NCI-H524 treated with DMSO at 0.1 percent for 48 hours (cell line): Measurements from ENCODE around the gene GPATCH4.
"Not testable (repeated sequence)": the region's sequence is repeated elsewhere in the genome, so short reads cannot be mapped to it uniquely, and the experiment has no call there.

Experiments
- DNase-seq: peaks from one replicate; lab custom pipeline; 2025; lab: John Stamatoyannopoulos, UW

GPATCH4 gene

DNA sequence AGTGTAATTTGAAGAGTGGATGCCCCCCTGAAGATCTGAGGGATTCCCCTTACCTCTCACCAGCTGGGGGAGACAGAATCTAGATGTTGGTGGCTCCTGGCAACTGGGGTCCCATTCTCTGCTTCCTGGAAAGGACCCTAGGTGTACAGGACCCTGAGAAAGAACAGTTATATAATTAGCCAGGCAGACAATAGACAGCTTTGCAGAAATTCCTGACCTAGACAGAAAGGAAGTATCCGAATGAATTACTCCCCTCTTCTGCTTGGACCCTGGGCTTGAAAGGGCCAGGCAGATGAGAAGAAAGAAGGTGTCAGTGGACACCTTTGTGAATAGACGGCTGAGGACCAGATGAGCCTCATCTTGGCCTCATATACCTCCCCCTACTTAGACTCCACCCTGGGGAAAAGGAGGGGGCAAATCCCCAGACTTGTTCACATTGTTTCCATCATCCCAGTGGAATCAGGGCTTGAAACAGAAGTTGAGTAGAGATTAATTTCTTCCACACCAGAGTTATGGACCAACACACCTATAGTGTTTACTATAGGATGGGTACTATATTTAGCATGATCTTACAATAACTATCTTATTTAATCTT is 27.1 kb downstream of the GPATCH4 start:
- DNase-seq, result no peak

- no peak for DNase-seq
Measured at GRCh38 chr1:156572663-156573018, 28.6 kb downstream of the GPATCH4 start.

DNA sequence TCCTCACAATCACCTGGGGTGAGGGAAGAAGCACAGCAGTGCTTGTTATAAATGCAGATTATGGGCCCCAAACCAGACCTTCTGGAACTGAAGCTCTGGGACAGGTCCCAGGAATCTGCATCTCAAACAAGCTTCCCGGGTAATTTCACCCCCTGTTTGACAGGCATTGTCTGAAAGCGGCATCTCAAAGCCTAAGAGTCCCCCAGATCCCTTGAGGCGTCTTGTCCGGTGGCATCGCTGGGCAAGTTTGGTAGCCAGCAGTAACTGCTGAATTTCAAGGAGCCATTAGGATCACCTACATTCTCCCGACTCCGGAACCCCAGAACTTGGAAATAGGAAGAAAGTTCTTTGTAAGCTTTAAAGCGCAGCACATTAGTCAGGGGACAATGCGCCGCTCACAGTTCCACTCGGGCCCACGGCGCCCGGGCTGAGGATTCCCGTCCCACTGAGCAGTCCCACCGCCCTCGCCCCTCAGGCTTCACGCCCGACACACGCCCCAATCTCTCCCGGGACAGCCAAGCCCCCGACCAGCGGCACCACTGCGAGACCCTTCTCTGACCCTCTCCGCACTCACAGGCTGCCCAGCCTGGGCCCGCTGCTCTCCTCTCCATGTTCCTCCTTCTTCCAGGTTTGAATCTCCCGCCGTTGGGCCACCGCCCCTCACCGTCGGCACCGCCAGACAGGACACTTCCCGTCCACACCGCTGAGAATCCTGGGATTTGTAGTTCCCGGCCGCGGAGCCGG is 29.2 kb downstream of the GPATCH4 start, which contains the start of gene IQGAP3:
TSS of gene IQGAP3 (minus strand) at position 647 of the 744 bp plus-strand sequence. CDS start at position 611, 36 bp downstream.
- DNase-seq, result peak; percentile 3

DNA sequence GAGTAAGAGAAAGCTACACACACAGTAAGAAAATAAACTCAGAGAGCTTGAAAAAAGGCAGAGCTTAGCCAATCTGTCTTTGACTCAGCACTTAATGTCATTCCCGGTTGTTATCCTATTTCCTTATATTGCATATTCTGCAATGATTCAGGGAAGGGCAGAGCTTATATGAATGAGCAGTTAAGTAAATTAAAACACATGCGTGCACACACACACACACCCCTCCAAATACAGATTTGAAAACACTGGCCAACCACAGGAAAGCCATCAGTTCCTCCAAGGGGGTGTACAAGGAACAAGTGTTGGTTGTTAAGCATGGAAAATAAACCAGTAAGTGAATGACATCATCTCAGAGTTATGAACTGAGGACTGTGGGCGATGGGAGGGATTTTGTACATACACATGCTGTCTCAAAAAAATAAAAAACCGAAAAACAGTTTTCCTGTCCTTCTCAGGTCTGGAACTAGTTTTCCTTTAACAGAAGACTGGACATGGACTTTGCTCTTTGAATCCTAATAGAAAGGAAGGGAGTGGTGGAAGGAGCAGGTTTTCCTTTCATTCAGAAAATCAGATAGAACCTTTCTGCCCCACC is 29.9 kb downstream of the GPATCH4 start:
- DNase-seq, result no peak

- no peak for DNase-seq
Measured at GRCh38 chr1:156566436-156566835, 34.8 kb downstream of the GPATCH4 start.

- no peak for DNase-seq
Measured at GRCh38 chr1:156565519-156565918, 35.8 kb downstream of the GPATCH4 start.

DNA sequence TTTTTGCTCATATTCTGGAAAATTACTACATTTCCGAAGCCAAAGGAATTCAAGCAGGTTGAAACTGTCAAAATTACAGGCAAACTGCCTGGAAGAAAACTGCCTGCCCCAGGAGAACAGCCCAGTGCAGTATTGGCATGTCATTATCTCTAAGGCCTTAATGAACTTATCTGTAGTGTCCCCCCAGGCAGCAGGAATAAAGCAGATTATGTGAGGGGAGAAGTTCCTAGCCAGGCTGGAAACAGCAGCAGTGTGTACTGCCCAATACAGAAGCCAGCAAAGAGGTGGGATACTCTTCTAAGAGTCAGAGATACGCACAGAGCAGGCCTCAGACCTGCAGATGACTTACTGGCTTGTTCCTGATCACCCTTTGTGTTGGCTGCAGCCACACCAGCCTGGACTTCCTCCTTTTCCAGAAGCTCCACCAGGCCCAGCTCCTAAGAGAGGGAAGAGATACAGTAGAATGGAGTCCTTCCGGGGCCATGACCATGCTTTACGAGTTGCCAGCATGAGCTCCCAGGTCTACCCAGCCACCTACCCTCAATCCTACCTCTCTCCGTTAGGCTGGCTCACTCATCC is 40.6 kb downstream of the GPATCH4 start:
- DNase-seq, result no peak

- DNase-seq, result no peak
Measured at GRCh38 chr1:156559797-156560385, 41.4 kb downstream of the GPATCH4 start.

DNA sequence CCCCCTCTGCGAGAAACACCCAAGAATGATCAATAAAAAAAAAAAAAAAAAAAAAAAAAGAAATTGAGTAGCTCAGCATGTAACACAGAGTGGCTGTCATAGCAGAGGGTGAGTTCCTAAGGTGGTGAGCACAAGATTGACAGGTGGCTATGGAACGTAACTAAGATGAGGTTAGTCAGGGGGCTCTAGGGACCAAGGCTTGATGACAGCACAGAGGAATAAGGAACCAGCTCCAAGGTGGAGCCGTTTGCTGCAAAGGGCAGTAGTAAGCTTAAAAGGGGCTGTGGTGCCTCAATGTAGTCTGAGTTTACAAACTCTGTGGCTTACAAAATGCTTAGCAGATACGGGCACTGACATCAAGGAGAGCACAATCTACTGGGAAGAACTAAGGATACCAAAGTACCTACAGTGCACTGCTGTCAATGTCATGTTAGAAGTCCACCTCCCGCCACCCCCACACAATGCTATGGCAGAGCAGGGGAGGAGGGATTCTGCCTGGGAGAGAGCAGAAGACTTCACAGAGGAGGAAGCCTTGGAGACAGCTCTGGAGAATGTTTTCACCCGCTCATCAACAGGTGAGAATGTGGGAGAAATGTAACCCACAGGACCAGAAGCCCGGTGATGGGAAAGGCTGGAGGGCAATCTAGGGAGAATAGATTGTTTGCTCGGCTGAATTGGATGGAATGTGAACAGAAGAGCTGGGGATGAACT is 42.0 kb downstream of the GPATCH4 start:
- DNase-seq, result no peak

GRCh38 chr1:156556354-156556753 is 44.9 kb downstream of the GPATCH4 start:
- peak; percentile 18 for DNase-seq

DNA sequence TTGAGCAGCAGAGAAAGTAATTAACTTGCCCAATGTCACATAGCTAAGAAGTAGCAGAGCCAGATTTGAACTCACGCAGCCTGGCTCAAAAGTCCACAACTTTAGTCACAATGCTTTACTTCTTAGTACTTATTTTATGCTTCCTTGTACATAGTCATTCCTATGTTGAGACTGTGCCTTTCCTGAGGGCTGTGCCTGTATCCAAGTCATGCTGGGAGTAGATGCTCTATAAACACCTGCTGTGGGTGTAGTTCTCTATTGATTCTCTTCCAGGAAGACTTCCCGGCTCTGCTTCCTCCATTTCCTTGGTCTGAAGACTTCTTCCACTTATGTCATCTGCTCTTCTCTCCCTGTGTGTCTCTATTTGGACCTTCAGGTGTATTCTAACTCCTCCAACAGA is 45.6 kb downstream of the GPATCH4 start:
- DNase-seq, result no peak

DNA sequence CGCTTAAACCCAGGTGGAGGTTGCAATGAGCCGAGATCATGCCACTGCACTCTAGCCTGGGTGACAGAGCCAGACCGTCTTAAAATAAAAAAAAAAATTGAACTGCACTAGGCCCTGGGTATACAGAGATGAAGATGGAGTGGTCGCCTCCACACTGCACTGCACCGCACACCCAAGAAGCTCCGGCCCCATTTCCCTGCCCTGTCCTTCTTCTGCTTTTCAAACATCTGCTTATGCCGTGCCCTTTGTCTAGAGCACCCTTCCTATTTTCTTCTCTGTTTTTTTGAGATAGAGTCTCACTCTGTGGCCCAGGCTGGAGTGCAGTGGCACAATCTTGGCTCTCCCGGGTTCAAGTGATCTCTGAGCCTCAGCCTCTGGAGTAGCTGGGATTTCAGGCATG is 46.3 kb downstream of the GPATCH4 start:
- no peak for DNase-seq

- no peak for DNase-seq
Measured at GRCh38 chr1:156553860-156554485, 47.3 kb downstream of the GPATCH4 start.

GRCh38 chr1:156552937-156553336 is 48.3 kb downstream of the GPATCH4 start:
- not testable (repeated sequence) for DNase-seq

GRCh38 chr1:156552518-156552917 is 48.8 kb downstream of the GPATCH4 start:
- no peak for DNase-seq

- no peak for DNase-seq
Measured at GRCh38 chr1:156551869-156552268, 49.4 kb downstream of the GPATCH4 start.

DNA sequence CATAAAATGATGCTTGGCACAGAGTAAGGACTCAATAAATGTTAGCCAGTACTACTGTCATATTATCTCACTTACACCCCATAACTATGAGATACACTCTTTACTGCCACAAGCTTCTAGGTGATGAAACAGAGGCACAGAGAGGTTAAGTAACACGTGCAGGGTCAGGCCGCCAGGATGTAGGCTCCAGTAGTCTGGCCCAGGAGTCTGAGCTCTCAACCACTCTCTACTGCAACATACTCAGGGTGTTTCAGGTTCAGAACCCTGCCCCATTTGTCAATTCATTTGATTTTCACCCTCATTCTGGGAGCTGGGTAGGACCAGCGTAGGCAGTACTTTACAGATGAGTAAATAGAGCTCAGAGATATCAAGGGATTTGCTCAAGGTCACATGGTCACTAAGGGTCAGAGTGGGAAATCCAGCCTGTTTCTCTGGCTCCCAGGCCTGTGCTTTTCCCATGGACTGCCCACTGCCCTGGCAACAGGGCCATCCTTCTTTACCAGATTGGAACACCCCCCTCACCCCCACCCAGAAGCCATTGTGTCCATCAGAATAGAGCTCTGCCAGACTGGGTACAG is 50.1 kb downstream of the GPATCH4 start:
- no peak for DNase-seq

DNA sequence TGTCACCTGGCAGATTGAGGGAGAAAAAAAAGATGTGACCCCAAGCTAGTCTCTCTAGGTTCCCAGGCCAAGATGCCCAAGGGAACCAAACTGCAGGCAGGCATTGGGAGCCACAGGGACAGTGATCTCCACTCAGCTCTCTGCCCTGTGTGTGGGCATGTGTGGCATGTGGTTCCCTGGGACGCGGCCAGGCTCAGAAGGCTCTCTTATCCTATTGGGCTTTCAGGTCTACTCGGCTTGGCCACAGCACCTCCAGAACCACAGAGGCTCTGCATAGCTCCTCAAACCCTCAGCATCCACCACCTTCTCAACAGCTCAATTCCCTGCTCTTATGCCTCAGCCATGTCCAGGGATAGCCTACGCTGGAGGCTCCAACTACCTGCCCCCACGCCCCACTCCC is 50.9 kb downstream of the GPATCH4 start:
- no peak for DNase-seq

DNA sequence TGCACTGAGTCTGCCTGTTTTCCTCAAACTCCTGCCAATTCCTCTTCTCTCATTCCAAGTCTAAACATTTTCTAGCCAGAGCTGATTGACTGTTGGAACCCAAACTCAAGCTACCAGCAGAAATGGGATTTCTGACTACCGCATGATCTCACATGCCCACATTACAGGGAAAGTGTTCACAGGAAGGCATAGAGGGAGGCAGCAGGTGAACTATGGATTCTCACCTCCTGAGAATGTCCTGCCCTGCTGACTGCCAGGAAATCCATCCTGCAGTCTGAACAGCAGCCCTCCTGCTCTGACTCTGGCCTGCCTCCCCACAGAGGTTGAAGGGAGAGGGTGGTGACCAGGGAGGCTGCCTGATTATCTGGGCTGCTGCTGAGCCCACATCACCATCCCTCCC is 51.4 kb downstream of the GPATCH4 start:
- DNase-seq, result no peak

DNA sequence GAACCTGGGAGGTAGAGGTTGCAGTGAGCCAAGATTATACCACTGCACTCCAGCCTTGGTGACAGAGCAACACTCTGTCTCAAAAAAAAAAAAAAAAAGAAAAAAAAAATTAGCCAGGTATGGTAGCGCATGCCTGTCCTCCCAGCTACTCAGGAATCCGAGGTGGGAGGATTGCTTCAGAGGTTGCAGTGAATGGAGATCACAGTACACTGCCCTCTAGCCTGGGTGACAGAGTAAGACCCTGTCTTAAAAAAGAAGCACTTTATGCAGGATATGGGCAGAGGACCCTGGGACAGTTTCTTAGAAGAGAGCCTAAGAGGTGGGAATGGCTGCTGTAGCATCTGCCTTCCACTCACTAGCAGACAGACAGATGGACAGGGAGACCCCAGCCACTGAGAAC is 51.9 kb downstream of the GPATCH4 start:
- DNase-seq, result no peak

GRCh38 chr1:156547982-156548381 is 53.3 kb downstream of the GPATCH4 start:
- DNase-seq, result no peak
